IPS DF 6.9 (cell line): ENCODE data around the gene GSTA5.
A peak's percentile ranks its signal among the peaks of the same experiment; 100 is the strongest.
"Not testable (repeated sequence)": the region's sequence is repeated elsewhere in the genome, so short reads cannot be mapped to it uniquely, and the experiment has no call there.

Experiments used
- DNase-seq: peaks from one replicate; pipeline ENCODE4 v3.0.0-alpha.2; 2013; ENCODE audit warnings: low read depth, low spot score
- H3K27ac ChIP-seq: one replicate; pipeline ENCODE4 v1.5.1; 2013; ENCODE audit warnings: low read length, control low read depth
- H3K27me3 ChIP-seq: 2 replicates; pipeline ENCODE4 v1.6.1; 2013; ENCODE audit warnings: mild to moderate bottlenecking, low read length; ENCODE audit not compliant: control insufficient read depth, insufficient read depth
- H3K36me3 ChIP-seq: 2 replicates; pipeline ENCODE4 v1.6.1; 2013; ENCODE audit warnings: low read length; ENCODE audit not compliant: control insufficient read depth, insufficient read depth
- H3K4me1 ChIP-seq: 2 replicates; pipeline ENCODE4 v1.6.1; 2013; ENCODE audit warnings: low read length; ENCODE audit not compliant: control insufficient read depth, insufficient read depth
- H3K4me3 ChIP-seq: 2 replicates; pipeline ENCODE4 v1.5.1; 2013; ENCODE audit warnings: mild to moderate bottlenecking, low read length
- H3K9me3 ChIP-seq: 2 replicates; pipeline ENCODE4 v1.6.1; 2013; ENCODE audit warnings: low read length, inconsistent platforms; ENCODE audit not compliant: control insufficient read depth, insufficient read depth
- WGBS: extraction: QIAGEN DNeasy Blood & Tissue Kit; methylation state at CpG from one replicate; pipeline ENCODE4 v1.1.7; 2013; ENCODE audit warnings: mixed read lengths, missing lambda C conversion rate; ENCODE audit not compliant: insufficient read length, insufficient coverage; 5-methylcytosine and 5-hydroxymethylcytosine counted together

Gene GSTA5

GRCh38 chr6:52815167-52816092 lies 25.2 kb downstream of the GSTA5 start:
- Histone ChIP-seq H3K36me3 (no peaks in the 10 kb centered on the region), H3K27ac (no peak overlapping the region), H3K4me3 (no peak overlapping the region), H3K9me3 (no peaks in the 10 kb centered on the region), H3K4me1 (no peaks in the 10 kb centered on the region), H3K27me3 (no peaks in the 10 kb centered on the region)
- DNase-seq = peak; percentile 39
- WGBS = no CpG with 5 or more reads among the region's 15 CpGs

DNA sequence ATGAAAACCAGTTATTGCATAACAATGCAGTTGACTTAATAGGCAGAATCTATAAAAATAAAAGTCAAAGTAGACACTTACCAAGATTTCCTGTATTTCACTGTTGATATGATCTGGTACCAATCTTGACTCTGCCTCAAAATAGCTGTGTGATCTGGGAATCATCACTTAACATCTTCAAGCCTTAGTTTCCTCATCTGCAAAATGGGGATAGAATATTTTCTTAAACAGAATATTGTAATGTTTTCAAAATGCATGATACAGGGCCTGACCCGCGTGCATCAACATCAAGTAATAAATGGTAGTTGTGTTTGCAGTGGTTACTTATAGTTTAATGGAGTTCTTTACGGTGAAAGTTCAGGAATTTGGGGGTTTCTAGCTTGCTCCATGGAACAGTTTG lies 26.1 kb downstream of the GSTA5 start:
- not testable (repeated sequence) for DNase-seq, H3K36me3 ChIP-seq, H3K4me1 ChIP-seq, H3K4me3 ChIP-seq, H3K27ac ChIP-seq, H3K27me3 ChIP-seq, H3K9me3 ChIP-seq
- WGBS = no CpG with 5 or more reads among the region's 3 CpGs

GRCh38 chr6:52809777-52810176 lies 30.8 kb downstream of the GSTA5 start:
- not testable (repeated sequence) for H3K4me3 ChIP-seq, H3K4me1 ChIP-seq, H3K36me3 ChIP-seq, H3K9me3 ChIP-seq, DNase-seq, H3K27me3 ChIP-seq, H3K27ac ChIP-seq
- WGBS = no CpG with 5 or more reads among the region's 4 CpGs

DNA sequence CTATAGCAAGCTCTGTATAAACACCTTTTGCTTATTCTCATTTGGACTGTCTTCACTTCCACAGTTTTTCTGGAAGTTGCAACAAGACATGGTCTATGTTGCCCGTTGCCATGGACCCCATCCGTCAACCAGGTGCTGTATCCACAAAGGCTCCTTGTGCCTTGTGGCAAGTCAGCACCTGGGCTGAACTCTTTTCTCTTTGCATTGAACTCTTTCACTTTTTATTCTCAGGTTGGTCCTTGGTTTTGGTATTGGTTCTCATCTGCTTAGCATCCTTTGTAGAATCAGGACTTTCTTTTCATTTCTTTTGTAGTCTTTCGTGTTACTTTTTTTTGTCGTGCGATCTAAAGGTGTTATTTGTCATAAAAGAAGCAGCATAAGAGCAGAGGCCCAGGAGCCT lies 32.0 kb downstream of the GSTA5 start:
- Histone ChIP-seq H3K36me3 (no peaks in the 10 kb centered on the region), H3K27ac (no peak overlapping the region), H3K9me3 (no peaks in the 10 kb centered on the region), H3K4me3 (no peak overlapping the region), H3K4me1 (no peaks in the 10 kb centered on the region), H3K27me3 (no peaks in the 10 kb centered on the region)
- no peak for DNase-seq
- WGBS = no CpG with 5 or more reads among the region's 5 CpGs

GRCh38 chr6:52803668-52804255 lies 36.9 kb downstream of the GSTA5 start, which contains the start of gene GSTA1:
GSTA1 (minus strand) TSS chr6:52803816; CDS start chr6:52799267, 4,549 bp downstream.
- H3K36me3 ChIP-seq, H3K9me3 ChIP-seq, DNase-seq, H3K27ac ChIP-seq, H3K4me1 ChIP-seq, H3K4me3 ChIP-seq, H3K27me3 ChIP-seq: not testable (repeated sequence)
- no CpG with 5 or more reads among the region's 5 CpGs for WGBS

DNA sequence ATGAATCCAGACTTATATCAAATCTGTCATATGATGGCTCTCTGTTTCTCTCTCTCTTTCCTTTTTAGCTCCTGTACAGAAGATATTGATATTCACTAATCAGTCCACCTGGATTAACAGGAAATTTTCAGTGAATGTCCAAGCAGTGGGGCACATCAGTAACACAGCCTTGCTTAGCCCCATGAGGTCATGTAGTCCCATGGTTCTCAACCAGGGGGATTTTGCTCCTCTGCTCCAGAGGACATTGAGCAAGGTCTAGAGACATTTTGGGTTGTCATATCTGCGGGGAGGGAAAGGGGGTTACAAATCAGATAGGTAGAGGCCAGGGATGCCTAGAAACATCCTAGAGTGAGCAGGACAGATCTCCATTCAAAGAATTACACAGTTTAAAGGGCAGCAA lies 37.8 kb downstream of the GSTA5 start:
- no peak for DNase-seq
- Histone ChIP-seq H3K27me3 (no peaks in the 10 kb centered on the region), H3K9me3 (no peaks in the 10 kb centered on the region), H3K36me3 (no peaks in the 10 kb centered on the region), H3K4me1 (no peaks in the 10 kb centered on the region), H3K4me3 (no peak overlapping the region), H3K27ac (no peak overlapping the region)
- no CpG with 5 or more reads among the region's 1 CpG for WGBS

DNA sequence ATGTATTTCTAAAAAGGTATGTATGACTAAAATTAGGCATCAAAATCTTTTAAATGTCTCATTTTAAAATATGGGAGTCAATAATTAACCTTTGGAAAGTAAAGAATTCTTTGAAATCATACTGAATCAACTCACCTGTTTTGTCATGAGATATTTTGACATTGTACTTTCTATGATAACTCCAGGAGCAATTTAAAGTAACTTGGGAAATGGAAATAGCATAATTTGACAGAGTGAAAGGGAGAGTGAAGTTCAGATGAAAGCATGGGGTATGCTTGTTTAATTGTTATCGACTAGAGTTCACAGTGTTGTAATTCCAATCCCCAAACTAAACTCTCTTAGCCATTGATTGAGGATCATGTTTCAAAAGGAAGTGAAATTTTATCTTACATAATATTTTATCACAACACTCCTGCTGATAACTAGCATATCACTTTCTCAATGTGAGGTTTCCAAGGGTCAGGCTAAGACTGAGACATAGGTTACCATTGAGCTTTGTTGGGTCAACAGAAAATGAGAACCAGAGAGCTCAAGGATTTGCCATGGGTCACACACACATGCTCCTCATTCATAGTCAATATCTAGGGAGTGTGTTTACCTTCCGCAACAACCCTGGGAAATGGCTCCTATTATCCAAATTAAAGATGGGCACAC lies 39.3 kb downstream of the GSTA5 start:
- H3K4me3 ChIP-seq = no peak overlapping the region
- WGBS = no CpG with 5 or more reads among the region's 2 CpGs
- H3K27ac ChIP-seq = no peak overlapping the region
- no peaks in the 10 kb centered on the region for H3K4me1 ChIP-seq
- H3K27me3 ChIP-seq = no peaks in the 10 kb centered on the region
- no peaks in the 10 kb centered on the region for H3K36me3 ChIP-seq
- H3K9me3 ChIP-seq = no peaks in the 10 kb centered on the region
- DNase-seq = no peak

- H3K9me3 ChIP-seq, H3K4me3 ChIP-seq, H3K27me3 ChIP-seq, H3K4me1 ChIP-seq, H3K36me3 ChIP-seq, DNase-seq, H3K27ac ChIP-seq: not testable (repeated sequence)
- WGBS = no CpG with 5 or more reads among the region's 1 CpG
Observed at GRCh38 chr6:52799272-52799671, 41.3 kb downstream of the GSTA5 start.

DNA sequence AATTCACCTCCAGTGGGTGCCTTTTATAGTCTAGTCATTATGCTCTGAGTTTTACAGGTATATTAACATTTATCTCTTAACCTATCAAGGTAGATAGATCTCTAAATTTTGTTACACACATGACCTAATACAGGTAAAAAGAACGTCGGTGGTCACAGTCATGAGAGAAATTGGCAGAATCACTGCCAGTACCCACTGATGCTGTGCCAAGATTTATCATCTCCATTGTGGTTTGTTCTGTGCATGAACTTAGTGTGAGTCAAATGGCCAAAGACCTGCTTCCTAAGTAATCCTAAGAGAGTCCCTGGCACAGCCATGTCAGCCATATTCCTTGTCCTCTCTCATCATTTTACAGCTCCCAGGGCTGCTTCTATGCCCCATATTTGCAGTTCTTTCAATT lies 46.2 kb downstream of the GSTA5 start:
- WGBS = no CpG with 5 or more reads among the region's 2 CpGs
- H3K36me3 ChIP-seq, H3K9me3 ChIP-seq, H3K4me1 ChIP-seq, H3K27ac ChIP-seq, H3K4me3 ChIP-seq, H3K27me3 ChIP-seq, DNase-seq: not testable (repeated sequence)

DNA sequence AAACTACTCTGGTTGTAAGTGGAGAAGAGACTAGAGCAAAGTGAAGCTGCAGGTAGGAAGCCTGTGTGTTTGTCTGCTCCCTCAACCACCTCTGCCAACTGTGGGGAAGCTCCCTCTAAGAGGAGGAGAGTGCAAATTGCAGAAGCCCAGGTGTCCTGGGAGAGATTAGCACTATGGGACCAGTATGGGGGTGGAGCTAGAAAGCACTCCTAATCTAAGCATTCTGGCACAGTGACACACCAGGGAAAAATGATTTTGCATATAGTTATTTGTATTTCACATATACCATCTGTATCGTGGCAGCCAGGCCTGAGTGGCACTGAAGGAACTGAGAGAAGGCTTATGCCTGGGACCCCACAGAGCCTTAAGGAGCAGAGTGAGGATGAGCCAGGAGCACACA lies 49.8 kb downstream of the GSTA5 start:
- Histone ChIP-seq H3K9me3 (no peaks in the 10 kb centered on the region), H3K27ac (no peak overlapping the region), H3K4me1 (no peaks in the 10 kb centered on the region), H3K36me3 (no peaks in the 10 kb centered on the region), H3K4me3 (no peak overlapping the region), H3K27me3 (no peaks in the 10 kb centered on the region)
- WGBS = no CpG with 5 or more reads among the region's 1 CpG
- DNase-seq = no peak
